Measurements from ENCODE around the gene TAPBPL. TPM values are rescaled to one million over a fixed set of nuclear protein-coding genes. Genes with fewer than 3 reads are reported as not detected.
"Not testable (repeated sequence)": the region's sequence is repeated elsewhere in the genome, so short reads cannot be mapped to it uniquely, and the experiment has no call there.

TAPBPL gene, protein sequence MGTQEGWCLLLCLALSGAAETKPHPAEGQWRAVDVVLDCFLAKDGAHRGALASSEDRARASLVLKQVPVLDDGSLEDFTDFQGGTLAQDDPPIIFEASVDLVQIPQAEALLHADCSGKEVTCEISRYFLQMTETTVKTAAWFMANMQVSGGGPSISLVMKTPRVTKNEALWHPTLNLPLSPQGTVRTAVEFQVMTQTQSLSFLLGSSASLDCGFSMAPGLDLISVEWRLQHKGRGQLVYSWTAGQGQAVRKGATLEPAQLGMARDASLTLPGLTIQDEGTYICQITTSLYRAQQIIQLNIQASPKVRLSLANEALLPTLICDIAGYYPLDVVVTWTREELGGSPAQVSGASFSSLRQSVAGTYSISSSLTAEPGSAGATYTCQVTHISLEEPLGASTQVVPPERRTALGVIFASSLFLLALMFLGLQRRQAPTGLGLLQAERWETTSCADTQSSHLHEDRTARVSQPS
- total RNA-seq (2014; rRNA removed; shearing (Covaris generic)), result 4.0 and 10.9 TPM in 2 replicates

DNA sequence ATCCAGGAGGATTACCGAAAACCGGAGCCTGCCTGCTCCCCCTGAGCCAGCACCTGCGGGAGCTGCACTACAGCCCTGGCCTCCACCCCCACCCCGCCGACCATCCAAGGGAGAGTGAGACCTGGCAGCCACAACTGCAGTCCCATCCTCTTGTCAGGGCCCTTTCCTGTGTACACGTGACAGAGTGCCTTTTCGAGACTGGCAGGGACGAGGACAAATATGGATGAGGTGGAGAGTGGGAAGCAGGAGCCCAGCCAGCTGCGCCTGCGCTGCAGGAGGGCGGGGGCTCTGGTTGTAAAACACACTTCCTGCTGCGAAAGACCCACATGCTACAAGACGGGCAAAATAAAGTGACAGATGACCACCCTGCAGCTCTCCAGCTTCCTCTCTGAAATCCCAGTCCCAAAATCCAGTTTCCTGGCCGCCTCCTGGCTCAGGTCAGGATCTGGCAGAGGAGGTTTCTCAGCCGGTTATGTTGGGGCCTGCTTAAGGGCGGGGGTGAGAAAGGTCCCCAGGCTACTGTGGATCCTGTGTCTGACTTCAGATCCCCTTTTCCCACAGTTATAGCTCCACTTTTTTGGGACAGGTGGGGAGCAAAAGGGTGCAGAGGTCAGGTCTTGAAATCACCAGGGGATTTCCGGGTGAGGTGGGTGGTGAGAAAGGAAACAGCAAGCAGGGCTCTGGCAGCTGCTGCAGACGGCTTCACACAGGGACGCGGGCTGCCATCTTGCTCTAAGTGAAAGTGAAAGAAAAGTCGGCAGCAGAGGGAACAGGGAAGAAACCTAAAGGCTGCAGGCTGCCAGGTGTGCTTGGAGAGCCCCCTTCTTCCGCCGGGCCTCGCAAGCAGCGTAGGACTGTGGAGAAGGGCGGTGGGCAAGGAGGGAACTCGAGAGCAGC, at the start of gene TAPBPL:
Gene TAPBPL, plus strand, starts transcription at position 695 of the 897 bp plus-strand sequence. CDS start 207 bp downstream, outside the sequence.
- DNase-seq (ENCODE audit: low read depth), result peak; percentile 93

DNA sequence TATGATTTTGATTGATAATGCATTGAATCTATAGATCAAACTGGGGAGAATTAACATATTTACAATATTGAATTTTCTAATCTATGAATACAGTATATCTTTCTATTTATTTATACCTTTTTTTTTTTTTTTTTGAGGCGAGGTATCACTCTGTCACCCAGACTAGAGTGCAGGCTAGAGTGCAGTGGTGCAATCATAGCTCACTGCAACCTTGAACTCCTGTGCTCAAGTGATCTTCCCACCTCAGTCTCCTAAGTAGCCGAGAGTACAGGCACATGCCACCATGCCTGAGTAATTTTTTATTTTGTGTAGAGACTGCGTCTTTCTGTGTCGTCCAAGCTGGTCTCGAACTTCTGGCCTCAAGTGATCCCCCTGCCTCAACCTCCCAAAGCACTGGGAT, 47.5 kb upstream of the TAPBPL start:
- DNase-seq (ENCODE audit: low read depth), result no peak

DNA sequence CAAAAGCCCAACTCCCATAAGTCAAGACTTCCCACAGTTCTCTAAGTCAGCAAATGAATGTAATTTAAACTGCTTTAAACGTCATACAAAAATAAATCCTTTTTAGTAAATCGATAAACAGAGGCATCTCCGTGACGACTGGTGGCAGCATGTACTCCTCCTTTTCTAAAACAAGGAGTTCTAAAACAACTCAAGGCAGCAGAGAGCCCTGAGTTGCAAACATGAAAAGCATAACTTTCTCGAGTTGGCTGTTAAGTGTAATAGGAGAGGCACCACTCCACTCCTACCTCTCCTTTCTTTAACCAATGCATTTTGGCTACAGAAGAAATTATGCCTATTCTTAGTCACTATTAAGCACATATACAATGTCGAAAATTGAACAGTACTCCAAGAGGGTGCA, 45.9 kb upstream of the TAPBPL start:
- DNase-seq (ENCODE audit: low read depth), result no peak

DNA sequence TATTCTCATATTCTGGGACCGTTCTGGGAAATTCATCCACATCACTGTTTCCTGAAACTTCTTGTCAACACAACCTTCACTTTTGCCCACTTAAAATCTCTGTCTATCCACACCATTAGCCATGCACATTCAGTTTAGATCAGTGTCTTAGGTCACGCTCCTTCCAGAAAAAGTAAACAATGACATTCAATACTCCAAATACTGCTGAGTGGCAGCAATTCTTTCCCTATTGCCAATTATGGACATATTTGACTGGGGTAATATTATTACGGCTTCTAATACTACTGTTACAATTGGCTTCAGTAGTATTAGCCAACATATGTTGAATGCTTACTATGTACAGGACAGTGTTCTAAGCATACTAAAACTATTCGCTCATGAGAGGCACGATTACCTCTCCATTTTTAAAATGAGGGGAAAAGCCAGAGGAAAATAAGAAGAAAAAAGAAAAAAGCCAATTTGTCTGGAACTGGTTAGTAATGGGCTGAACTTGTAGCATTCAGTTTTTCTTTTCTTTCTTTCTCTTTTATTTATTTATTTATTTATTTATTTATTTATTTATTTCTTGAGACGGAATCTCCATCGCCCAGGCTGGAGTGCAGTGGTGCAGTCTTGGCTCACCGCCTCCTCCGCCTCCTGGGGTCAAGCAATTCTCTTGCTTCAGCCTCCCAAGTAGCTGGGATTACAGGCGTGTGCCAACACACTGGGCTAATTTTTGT, 44.4 kb upstream of the TAPBPL start:
- DNase-seq (ENCODE audit: low read depth), result no peak

DNA sequence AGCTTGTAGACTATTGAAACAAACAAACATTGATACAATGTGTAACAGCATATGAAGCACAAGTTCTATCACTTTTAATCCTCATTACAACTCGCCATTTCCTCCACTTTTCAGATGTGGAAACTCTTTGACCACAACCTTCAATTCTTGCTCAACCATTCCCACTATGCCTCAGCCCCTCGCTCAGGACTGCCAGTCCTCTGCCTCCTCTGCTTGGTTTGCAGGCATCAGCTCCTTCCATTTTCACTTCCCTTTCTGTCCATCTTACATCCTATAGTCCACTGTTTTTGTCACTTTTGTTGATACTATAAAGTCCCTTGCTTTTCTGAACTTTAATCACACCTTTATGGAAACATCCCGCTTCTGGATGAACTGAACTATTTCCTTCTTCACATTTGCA, 35.2 kb upstream of the TAPBPL start:
- no peak for DNase-seq (ENCODE audit: low read depth)

DNA sequence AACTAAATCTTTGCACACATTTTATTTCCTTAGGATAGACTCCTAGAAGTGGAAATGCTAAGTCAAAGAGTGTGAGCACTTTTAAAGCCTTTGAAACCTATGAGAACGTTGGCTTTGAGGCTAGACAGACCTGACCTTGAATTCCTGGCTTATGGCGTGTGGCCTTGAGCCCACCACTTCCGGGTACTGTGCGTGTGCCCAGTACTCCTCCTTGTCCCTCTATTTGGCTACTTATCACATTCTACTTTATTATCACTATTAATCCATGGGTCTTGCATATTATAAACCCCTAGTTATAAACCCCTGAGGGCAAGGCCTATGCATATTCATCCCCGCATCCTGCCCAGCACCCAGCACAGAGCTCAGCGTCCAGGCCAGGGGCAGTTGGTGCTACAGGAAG, 33.0 kb upstream of the TAPBPL start:
- DNase-seq (ENCODE audit: low read depth), result no peak

DNA sequence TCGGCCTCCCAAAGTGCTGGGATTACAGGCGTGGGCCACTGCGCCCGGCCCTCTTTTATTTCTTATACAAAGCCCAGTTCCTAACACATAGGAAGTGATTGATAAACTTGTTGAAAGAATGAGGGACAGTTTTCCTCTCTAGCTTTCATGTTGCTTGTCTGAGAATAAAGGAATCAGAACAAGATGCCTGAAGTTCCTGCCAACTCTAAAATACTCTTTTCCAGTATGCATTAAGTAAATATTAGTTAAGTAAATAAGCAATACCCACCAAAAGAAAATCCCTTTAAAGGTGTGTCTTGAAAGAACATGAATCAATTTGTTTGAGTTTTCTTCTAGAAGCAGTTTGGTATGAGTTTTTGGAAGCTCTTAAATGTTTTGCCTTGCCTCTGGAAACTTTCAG, 31.5 kb upstream of the TAPBPL start:
- DNase-seq (ENCODE audit: low read depth), result no peak

DNA sequence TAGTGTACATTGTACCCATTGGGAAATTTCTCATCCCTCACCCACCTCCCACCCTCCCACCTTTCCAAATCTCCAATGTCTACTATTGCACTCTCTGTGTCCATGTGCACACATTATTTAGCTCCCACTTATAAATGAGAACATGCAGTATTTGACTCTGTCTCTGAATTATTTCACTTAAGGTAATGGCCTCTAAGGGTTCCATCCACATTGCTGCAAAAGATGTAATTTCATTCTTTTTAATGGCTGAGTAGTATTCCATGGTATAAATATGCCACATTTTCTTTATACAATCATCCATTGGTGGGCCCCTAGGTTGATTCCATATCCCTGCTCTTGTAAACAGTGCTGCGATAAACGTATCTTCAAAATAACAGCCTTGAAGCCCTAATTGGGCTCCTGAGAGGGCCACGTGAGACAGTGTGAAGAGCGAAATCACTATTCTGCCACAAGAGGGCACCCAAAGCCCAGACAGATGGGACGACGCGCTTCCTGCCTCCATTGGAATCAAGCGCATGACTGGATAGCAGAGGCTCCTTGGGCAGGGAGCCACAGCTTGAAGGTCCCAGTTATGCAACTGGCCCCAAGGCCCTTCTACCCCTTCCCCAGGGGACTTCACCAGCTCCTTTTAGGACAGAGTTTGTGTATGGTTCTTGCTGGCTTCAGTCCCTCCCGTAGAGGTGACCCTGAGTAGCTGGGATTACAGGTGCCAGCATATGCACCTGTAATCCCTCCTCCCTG, 28.4 kb upstream of the TAPBPL start:
- peak; percentile 92 for DNase-seq (ENCODE audit: low read depth)

DNA sequence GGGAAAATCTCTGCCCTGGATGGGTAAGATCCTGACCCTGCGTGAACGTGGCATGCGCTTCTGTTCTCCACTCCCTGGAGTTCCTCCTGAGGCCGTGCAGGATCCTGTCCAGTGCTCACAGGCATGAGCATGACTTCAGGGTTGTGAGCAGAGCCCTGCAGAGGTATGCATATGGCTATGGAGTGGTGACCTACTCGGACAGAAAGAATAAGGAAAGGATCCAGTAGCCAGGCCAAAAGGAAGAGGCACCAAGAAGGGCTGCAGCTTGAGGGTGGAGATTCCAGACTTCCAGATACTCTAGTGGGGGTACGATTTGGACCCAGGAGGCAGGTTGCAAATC, 27.9 kb upstream of the TAPBPL start:
- DNase-seq (ENCODE audit: low read depth), result no peak

DNA sequence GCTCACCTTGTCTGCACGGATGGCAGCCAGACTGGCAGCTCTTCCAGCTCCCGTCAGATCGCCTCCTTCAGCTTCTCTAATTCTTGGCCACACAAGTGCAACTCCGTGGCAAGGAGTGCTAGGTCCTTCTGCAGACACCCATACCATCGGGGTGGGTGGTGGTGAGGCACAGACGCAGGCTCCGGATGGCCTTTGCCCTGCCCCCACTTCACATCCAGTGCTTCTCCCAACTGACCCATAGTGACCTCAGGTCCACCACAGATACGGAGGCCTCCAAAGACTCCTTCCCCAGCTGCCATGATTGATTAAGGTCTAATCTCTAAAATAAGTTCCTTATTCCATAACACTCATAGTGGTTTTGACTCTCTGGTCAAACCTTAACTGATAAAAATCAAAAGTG, 27.0 kb upstream of the TAPBPL start:
- DNase-seq (ENCODE audit: low read depth), result no peak

DNA sequence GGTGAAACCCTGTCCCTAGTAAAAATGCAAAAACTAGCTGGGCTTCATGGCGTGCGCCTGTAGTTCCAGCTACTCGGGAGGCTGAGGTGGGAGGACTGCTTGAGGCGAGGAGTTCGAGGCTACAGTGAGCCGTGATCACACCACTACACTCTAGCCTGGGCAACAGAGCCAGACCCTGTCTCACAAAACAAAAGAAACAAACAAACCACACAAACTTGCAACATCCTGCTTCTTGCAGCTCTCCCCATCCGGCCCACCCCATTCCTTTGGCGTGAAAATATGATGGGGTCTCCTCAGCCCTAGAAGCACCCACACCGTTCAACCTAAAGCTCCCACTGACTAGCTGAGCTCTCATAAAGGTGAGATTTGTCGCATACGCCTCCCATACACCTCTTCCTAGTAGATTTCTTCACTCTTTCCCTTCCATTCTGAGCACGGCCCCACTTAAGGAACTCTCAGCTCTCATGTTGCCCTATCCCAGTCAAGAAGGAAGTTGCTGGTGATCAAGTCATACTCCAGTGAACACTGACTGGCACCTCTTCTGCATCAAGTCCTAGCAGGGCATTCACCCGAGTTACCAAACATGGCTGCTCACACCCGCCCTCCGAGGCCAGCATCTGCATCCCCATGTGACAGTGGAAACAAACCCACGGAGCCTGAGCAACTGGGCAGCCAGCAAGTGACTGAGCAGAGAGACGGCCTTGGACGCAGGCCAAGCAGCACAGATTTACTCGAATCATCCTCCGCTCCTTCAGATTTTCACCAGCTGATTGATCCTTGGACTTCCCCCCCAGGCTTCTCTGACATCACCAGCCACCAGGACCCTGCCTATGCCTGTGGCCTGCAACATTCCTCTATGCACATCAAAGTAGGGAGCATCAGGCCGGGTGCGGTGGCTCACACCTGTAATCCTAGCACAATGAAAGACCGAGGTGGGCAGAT, 26.0 kb upstream of the TAPBPL start:
- peak; percentile 18 for DNase-seq (ENCODE audit: low read depth)

DNA sequence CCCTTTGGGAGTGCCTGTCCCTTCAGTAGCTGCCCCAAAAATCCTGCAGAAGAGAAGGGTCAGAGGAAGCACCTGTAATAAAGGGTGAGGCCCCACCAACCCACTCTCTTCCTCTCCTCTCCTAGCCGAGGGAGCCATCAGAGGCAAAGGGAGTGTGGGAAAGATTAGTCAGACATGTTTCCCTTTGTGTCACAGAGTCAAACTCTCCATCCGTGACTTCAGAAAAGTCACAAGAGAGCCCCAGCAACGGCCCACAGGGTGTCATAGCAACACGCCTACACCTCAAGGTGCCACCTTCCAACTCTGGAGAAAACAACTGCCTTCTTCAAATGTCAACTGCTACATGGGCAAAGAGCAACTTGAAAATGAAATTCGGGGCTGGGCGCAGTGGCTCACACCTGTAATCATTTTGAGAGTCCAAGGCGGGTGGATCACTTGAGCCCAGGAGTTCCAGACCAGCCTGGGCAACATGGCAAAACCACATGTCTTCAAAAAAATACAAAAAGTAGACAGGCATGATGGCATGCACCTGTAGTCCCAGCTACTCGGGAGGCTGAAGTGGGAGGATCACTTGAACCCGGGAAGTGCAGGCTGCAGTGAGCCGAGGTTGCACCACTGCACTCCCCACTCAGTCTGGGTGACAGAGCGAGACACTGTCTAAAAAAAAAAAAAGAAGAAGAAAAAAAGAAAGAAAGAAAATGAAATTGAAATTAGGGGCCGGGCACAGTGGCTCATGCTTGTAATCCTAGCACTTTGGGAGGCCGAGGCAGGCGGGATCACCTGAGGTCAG, 24.8 kb upstream of the TAPBPL start:
- DNase-seq (ENCODE audit: low read depth), result no peak

DNA sequence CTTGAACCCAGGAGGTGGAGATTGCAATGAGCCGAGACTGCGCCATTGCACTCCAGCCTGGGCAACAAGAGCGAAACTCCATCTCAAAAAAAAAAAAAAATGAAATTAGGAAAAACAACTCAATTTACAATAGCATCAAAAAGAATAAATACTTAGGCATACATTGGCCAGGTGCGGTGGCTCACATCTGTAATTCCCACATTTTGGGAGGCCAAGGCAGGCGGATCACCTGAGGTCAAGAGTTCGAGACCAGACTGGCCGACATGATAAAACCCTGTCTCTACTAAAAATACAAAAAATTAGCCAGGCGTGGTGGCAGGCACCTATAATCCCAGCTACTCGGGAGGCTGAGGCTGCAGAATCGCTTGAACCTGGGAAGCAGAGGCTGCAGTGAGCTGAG, 24.0 kb upstream of the TAPBPL start:
- DNase-seq (ENCODE audit: low read depth), result not testable (repeated sequence)

DNA sequence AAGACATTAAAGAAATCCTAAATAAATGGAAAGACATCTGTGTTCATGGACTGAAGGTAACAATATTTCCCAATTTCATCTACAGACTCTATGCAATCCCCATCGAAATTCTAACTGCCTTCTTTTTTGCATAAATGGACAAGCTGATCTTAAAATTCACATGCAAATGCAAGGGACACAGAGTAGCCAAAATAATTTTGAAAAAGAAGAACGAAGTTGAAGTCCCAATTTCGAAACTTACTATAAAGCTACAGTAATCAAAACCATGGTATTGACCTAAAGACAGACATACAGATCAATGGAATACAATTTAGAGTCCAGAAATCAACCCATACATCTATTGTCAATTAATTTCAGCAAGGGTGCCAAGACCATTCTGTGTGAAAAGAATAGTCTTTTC, 23.5 kb upstream of the TAPBPL start:
- no peak for DNase-seq (ENCODE audit: low read depth)

DNA sequence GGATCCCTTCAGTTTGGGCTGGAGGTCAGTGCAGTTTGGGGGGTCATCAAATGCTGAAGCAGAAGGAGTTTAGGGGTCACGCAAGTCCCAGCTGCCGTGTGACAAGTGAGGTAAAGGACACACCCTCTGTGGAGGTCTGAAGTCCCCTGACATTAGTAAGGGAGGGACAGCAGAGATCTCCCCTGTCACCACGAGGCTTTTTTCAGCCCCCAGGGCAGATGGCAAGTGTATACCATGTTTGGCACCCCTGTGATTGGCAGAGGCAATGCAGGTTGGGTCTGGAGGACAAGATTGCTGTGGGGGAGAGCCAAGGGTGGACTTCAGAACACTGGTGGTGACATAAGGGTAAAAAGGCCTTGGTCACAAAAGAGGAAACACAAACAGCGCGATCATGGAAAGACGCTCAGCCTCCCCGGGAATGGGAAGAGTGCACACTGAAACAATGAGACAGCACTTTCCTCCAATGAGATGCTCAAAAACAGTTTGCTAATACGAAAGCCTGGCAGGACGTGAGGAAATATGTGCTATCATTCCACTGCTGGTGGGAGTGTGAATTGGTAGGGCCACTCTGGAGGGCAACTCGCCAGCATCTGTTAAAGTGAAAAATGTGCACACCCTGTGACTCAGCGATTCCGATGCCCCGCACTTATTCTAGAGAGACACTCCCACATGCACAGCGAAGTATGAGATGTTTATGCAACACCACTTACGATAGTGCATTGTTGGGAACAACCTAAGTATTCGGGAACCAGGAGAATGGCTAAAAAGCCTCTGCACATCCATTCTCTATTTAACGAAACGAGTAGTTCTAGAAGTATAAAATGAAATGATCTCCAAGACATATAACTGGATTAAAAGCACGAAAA, 21.5 kb upstream of the TAPBPL start:
- DNase-seq (ENCODE audit: low read depth), result peak; percentile 90

DNA sequence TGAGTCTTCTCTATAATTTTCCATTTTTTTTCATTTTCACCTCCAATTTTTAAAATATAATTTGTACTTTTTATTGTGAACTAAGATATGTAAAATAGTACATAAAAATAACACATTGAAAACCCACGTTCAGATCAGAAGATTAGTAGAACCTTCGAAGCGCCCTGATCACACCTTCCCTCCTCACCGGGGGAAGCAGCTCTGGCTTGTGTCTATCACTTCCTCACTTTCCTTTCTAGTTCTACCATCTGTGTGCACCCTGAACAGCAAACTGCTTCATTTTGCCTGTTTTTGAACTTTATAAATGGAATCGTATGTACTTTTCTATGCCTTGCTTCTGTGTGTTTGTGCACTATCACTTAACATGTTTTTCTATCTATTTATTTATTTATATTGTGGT, 18.9 kb upstream of the TAPBPL start:
- no peak for DNase-seq (ENCODE audit: low read depth)

DNA sequence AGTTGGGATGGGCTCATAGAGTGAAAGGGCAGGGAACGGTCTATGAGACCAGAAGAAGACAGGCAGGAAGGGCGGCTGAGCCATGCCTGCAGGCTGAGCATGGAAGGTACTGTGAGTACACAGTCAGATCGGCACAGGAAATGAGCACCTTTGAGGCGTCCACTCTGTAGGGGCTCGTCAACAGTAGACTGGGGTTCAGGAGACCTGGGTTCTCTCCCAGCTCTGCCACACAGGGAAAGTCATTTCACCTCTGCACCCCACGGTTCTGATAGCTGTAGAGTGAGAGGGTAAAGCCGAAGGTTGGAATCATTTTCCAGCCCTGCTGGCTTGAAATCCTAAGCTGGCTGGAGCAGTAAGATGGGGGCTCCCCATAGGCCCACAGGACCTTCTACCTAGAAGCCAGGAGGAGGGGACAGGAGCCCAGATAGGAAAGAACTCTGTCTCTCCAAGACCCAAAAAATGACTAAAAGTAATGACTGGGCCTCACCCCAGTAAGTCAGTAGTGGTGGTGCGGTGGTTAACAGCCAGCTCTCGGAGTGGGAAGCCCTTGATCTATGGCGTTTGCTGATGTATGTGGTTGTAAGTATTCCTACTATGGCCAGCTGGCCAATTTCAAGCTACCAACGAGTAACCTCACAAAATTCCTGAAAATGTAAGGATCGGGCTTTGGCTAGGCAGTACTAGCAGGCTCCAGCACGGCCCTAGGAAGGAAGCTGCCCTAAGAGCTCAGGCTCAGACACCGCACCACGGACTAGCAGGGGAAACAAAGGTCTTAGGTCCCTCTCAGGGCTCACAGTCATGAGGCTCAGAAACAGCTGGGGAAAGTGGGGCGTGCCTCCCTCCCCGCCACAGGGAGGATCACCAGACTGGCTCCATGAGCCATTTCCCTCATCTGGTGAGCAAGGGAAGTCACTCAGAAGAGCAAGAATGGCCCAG, 17.4 kb upstream of the TAPBPL start:
- no peak for DNase-seq (ENCODE audit: low read depth)

Measured in Daoy (cell line).